GM18499 (cell line): ENCODE results near the gene ACOX1.
A peak's percentile ranks its signal among the peaks of the same experiment; 100 is the strongest.

Source experiments
- ATAC-seq: cut with Tn5 transposase; IDR thresholded peaks from one replicate; pipeline ENCODE4 v1.9.1; 2021; ENCODE audit warnings: moderate number of reproducible peaks; ENCODE audit not compliant: insufficient read depth, unreplicated experiment

ACOX1 gene

GRCh38 chr17:75913537-75914210 lies 65.3 kb downstream of the ACOX1 start:
- ATAC-seq, result no peak

GRCh38 chr17:75910699-75911098 lies 68.3 kb downstream of the ACOX1 start:
- ATAC-seq, result no peak

- ATAC-seq, result no peak
These were observed 69.1 kb downstream of the ACOX1 start for GRCh38 chr17:75909812-75910274.

DNA sequence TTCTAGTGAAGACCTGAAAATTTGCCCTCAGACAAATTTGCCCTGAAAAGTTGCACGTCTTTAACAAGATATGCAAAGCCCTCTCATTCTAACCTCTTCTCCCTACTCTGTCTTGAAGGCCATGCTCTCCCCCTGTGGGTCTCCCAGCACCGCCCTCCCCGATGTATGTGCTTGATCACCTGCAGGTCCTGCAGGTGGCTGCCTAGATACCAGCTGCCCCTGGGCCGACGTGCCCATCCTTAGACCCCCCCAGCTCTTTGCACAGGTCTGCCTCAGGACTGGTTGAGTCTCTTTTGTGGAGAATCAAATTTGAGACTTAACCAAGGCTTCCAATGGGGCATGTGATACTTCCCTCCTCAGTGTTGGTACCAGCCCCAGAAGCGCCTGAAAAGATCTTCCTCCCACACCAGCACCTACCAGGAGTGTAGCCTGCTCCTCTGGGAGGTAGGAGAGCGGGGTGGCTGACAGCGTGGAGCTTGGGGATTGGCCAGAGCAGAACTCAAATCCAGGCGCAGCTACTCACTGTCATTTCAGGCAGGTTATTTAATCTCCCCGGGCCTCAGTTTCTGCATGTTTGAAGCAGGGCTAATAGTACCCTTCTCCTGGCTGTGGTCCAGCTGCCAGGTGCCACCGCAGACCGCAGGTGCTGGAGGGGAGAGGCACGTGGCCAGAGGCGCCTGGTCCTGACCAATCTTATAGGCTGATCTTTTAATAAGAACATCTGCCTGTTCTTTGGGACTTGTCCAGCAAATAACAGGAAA lies 69.7 kb downstream of the ACOX1 start:
- no peak for ATAC-seq

GRCh38 chr17:75908201-75908600 lies 70.8 kb downstream of the ACOX1 start:
- no peak for ATAC-seq

DNA sequence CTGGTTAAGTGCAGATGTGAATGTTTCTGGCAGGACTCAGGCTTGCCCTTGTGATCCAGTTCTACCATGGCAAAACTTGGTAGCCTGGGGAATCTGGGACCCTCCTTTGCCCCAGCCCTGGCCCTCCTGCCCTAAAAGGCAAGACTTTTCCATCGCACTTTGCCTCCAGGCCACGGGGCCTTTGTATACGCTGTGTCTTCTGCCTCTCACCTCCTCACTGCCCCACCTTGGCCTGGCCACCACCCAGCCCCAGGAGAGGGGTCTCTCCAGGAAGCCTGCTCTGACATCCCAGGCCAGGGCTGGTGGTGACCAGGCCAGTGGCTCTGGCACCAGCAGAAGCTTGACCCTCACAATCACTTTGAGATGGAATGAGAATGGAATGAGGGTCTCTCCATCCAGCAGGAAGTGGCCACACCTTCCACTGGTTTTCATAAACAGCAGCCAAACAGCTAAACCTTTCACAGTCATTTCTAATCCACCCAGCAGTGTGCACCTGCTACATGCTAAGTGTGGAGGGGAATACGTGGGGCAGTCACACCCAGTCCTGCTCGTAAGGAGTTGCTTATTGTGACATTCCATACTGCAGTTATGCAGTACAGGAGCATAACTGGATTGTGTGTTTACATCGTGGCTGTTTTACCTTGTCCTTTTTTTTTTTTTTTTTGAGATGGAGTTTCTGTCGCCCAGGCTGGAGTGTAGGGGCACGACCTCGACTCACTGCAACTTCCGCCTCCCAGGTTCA lies 72.7 kb downstream of the ACOX1 start:
- no peak for ATAC-seq

DNA sequence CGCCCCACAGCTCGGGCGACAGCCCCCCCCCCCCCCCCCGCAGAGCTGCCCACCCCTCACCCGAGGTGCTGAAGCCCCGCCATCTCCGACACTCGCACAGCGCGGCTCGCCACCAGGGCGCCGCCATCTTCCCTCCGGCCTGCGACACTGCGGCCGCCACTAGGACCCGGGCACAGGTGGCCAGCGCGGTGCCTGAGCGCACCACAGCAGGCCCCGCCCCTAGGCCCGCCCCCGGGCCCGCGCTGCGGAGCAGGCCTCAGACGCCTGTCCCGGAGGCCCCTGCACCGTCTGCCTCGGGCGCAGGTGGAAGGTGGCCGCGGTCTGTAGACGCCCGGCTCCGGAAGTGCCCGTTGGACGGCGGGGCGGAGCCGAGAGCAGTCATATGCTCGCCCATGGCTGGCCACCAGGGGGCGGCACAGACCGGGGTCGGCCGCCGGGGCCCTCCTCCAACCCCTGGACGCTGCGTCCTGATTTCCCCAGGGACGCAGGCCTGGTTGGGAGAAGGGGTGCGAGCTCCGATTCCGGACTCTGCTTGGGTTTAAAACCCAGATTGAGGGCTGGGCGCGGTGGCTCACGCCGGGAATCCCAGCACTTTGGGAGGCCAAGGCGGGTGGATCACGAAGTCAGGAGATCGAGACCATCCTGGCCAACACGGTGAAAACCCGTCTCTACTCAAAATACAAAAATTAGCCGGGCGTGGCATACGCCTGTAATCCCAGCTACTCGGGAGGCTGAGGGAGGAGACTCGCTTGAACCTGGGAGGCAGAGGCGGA lies 74.0 kb downstream of the ACOX1 start, which contains the start of gene MRPL38:
MRPL38 (minus strand) TSS at position 136 of the 773 bp plus-strand sequence; CDS start at position 127, 9 bp downstream.
- ATAC-seq, result peak; percentile 62

GRCh38 chr17:75902406-75902805 lies 76.6 kb downstream of the ACOX1 start:
- ATAC-seq, result no peak

DNA sequence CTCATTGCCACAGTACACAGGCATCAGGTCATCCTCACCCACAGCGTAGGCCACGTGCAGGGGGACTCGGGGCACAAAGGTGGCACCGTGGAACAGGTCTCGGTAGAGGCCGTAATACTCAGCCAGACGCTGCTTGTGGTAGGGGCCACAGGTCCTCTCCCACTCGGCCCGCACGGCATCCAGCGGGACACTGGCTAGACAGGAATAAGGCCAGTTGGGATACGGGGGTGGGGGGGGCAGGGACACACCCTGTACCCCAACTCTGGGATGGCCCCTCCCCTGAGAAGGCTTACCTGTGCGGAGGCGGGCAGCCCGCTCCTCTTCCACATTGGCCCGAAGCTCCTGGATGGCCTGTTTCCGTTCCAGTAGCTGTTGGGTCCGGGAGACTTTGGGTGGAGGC lies 77.2 kb downstream of the ACOX1 start:
- no peak for ATAC-seq

- no peak for ATAC-seq
These were observed 78.1 kb downstream of the ACOX1 start for GRCh38 chr17:75900691-75901533.

GRCh38 chr17:75899767-75900468 lies 79.0 kb downstream of the ACOX1 start:
- no peak for ATAC-seq

- ATAC-seq, result no peak
These were observed 79.6 kb downstream of the ACOX1 start for GRCh38 chr17:75899353-75899752.

- no peak for ATAC-seq
These were observed 80.2 kb downstream of the ACOX1 start for GRCh38 chr17:75898791-75899190.

DNA sequence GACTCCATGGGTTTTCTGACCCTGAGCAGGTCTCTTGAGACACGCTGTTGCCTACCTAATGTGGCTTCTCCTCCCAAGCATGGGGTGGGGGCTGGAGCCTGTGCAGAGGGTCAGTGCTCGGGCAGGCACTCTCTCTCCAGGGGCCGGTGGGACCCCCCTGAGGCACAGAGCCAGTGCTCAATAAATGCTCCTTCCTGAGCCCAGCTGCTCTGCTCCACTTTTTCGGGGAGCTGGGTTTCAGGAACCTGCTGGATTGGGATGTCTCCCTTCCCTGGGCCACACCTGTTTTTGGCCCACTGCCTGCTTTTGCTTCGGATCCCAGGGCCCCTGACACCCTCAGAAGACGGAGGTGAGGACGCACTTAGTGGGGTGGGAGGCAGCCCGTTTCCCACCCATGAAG lies 80.9 kb downstream of the ACOX1 start:
- no peak for ATAC-seq

DNA sequence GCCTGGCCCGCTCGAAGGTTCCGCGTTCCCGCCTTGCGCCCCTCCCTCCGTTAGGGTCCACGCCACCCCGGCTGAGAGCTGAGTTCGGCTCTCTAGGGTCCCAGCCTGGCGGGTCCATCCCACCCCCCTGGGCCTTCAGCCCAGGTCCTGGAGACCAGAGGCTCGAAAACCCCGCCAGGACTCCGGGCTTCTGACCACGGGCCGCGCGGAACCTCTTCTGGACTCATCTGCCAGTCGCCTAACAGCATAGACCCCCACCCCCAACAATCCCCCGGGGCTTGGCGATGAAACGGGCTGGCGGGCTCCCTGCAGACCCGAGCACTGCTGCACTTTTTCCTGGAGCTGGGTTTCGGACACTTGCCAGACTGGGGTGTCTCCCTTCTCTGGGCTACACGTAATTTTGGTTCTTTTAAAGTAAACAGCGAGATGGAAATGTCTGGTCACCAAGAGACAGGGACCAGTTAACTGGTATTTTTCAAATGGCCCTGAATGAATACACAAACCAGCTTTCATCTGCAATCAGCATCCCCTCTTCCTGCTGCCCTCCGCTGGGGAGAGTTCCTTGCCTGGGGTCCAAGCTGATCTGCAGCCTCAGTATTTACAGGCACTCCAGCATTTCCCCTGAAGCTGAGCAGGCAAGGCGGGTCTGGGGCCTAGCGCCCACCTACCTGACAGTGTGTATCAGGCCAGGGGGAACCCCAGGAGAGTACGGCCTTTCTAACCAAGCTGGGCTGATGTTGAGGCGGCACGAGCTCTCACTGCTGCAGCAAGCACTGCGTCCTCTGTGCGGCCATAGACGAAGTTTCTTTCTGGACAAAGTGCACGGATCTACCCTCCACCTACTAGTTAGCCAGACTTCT lies 81.6 kb downstream of the ACOX1 start:
- no peak for ATAC-seq

DNA sequence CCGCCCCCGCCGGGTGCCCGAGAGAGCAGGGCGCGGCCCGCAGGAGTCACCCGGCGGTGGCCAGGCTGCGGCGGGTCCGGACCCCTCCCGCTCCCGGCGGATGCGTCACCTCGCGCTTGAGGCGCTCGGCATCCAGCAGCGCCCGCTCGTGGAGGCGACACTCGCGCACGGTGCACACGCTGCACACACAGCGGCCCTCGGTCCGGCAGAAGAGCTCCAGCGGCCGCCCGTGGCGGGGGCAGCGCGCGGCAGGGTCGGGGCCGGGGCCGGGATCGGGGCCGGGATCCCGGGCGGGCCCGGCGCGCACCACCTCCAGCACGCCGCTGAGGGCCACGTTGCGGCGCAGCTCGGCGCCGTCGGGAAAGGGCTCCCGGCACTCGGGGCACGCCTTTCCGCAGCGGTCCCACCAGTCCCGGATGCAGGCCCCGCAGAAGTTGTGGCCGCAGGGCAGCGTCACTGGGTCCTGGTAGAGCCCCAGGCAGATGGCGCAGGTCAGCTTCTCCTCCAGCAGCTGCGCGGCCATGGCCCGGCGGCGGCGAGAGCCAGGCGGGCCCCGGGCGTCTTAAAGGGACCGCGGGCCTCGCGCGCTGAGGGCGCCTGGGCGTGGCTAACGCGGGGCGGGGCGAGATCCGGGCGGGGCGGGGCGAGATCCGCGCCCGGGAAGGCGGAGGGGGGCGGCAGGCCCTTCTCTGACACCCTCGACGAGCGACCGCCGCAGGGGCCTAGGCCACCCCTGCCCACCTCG lies 82.4 kb downstream of the ACOX1 start, which contains the start of gene TRIM65:
TRIM65 (minus strand) TSS at position 537 of the 745 bp plus-strand sequence; CDS start at position 523, 14 bp downstream.
- ATAC-seq, result no peak
